Activated T-helper 2 cell treated with anti-CD3 and anti-CD28 coated beads, Interferon-gamma antibody, Interleukin-2, Interleukin-4, amounts not matched to agents 10 μg/mL and 5 μg/mL and 100 μg/mL, durations not matched to agents 14 hours and 24 hours and 36 hours (primary cell): Measurements from ENCODE around the gene THAP6. TPM values are rescaled to one million over a fixed set of nuclear protein-coding genes. Genes with fewer than 3 reads are reported as not detected.

Experiments
- DNase-seq: peaks from one replicate; pipeline ENCODE4 v3.0.0; 2021; ENCODE audit warnings: low spot score
- H3K27ac Mint-ChIP-seq: one replicate; pipeline ENCODE4 v1.8.0; 2021; ENCODE audit warnings: mixed read lengths
- H3K27me3 Mint-ChIP-seq: one replicate; pipeline ENCODE4 v1.8.0; 2021; ENCODE audit warnings: low read depth, mixed read lengths
- H3K36me3 Mint-ChIP-seq: one replicate; pipeline ENCODE4 v1.8.0; 2021; ENCODE audit warnings: low read depth, mixed read lengths
- H3K4me1 Mint-ChIP-seq: one replicate; pipeline ENCODE4 v1.8.0; 2021; ENCODE audit warnings: low read depth, mixed read lengths
- H3K4me3 Mint-ChIP-seq: one replicate; pipeline ENCODE4 v1.8.0; 2021; ENCODE audit warnings: low read depth, mild to moderate bottlenecking, moderate library complexity, mixed read lengths
- H3K9me3 Mint-ChIP-seq: one replicate; pipeline ENCODE4 v1.8.0; 2021; ENCODE audit warnings: mixed read lengths
- intact Hi-C: fragments of 100-400 bp; cut with micrococcal nuclease; formaldehyde crosslinking; loops from one replicate; pipeline ENCODE4 v1.15.1; 2023
- total RNA-seq: library from RNA; stranded (reverse); gene quantifications from 2 replicates; pipeline ENCODE4 v1.2.3, GENCODE V29; 2022

Gene THAP6
- total RNA-seq, result 17.6 and 18.4 TPM in 2 replicates

- H3K9me3 Mint-ChIP-seq, result no peaks in the 10 kb centered on the region
- peaks cover 35% of the 10 kb centered on the region for H3K4me1 Mint-ChIP-seq
- H3K36me3 Mint-ChIP-seq, result peaks cover 39% of the 10 kb centered on the region
- intact Hi-C loops, result loop anchor here (1.0 to 2.0 kb wide), 4 partner anchors 158 to 634 kb away; partner anchors contain the start of genes G3BP2, NAAA, NUP54 and USO1
- H3K27me3 Mint-ChIP-seq, result no peaks in the 10 kb centered on the region
- DNase-seq, result peak; percentile 91
- H3K4me3 Mint-ChIP-seq, result no peak within 1 kb of the TSS
- H3K27ac Mint-ChIP-seq, result peak within 1 kb of the TSS; percentile 98
These were observed at the start of gene THAP6, which contains the start of gene RCHY1 for GRCh38 chr4:75514131-75514948. TSS of gene THAP6 (plus strand) at chr4:75514473. CDS start at chr4:75515453, 980 bp downstream. TSS of gene RCHY1 (minus strand) at chr4:75514403. CDS start at chr4:75514286, 117 bp downstream.

DNA sequence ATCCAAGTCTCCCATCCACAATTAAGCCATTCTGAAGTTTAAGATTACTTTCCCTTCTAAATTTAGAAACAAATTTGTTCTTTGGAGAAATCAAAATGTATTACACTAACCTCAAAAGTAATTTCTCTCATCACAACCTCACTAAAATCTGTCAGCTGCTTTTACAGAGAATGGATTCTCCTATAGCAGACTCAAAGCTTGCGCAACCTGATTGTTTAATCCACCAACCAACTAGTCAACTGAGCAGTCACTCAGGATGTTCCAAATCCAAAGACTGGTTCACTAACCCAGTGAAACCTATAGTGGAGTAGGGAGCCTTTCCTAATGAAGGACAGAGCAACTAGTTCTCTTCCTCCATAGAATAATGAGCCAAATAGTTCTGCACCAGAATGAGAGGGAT is 44.4 kb upstream of the THAP6 start:
- Mint-ChIP-seq H3K4me3 (no peak overlapping the region), H3K27me3 (peaks cover 6% of the 10 kb centered on the region), H3K27ac (no peak overlapping the region), H3K36me3 (peaks cover 5% of the 10 kb centered on the region), H3K4me1 (no peaks in the 10 kb centered on the region), H3K9me3 (no peaks in the 10 kb centered on the region)
- intact Hi-C loops, result no loop called here
- no peak for DNase-seq

GRCh38 chr4:75470738-75471137 is 43.5 kb upstream of the THAP6 start:
- H3K4me3 Mint-ChIP-seq, result no peak overlapping the region
- no peak overlapping the region for H3K27ac Mint-ChIP-seq
- H3K4me1 Mint-ChIP-seq, result no peaks in the 10 kb centered on the region
- peaks cover under 1% of the 10 kb centered on the region for H3K27me3 Mint-ChIP-seq
- intact Hi-C loops, result no loop called here
- no peaks in the 10 kb centered on the region for H3K9me3 Mint-ChIP-seq
- peaks cover 8% of the 10 kb centered on the region for H3K36me3 Mint-ChIP-seq
- no peak for DNase-seq

- no peaks in the 10 kb centered on the region for H3K27me3 Mint-ChIP-seq
- no peak overlapping the region for H3K27ac Mint-ChIP-seq
- intact Hi-C loops, result no loop called here
- H3K9me3 Mint-ChIP-seq, result peaks cover 3% of the 10 kb centered on the region
- no peak overlapping the region for H3K4me3 Mint-ChIP-seq
- no peak for DNase-seq
- peaks cover 61% of the 10 kb centered on the region for H3K36me3 Mint-ChIP-seq
- H3K4me1 Mint-ChIP-seq, result no peaks in the 10 kb centered on the region
These were observed 37.1 kb upstream of the THAP6 start for GRCh38 chr4:75477201-75477600.

DNA sequence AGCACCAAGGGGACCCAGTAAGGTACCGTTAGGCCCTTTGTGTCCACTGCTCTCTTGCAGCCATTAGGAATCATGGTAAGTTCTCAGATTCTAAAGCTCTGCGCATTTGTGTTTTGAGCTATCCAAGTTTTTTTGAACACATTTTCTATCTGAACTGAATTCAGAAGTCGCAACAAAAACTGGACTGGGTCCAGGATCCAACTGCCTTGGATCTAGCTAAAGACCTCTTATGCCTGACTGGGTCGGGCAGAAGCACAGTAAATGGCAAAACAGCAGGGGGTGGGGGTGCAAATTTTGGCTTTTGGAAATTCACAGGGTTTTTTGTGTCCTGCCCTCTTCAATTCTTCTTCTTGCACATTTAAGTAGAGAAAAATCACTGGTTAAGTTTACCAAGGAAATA is 30.1 kb upstream of the THAP6 start:
- intact Hi-C loops, result no loop called here
- Mint-ChIP-seq H3K9me3 (no peaks in the 10 kb centered on the region), H3K27me3 (no peaks in the 10 kb centered on the region), H3K4me3 (no peak overlapping the region), H3K36me3 (peaks cover 48% of the 10 kb centered on the region), H3K4me1 (no peaks in the 10 kb centered on the region), H3K27ac (no peak overlapping the region)
- DNase-seq, result no peak

DNA sequence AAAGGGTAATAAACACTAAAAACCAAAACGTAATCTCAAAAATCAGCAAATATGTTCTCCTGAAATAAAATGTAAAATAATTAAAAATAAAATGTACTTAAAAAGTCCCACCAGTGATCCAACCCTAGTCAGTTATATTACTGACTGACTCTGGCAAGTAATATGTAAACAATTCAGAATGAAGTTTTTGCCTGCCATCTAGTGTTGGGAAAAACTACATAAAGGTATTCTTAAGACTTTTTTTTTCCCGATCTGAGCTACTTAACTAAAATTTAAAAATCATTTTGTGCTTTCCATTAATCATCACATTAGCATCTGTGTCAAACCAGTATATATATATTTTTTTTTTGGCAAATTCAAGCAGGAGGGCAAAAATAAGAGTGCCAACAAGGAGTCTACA is 24.1 kb upstream of the THAP6 start:
- H3K4me1 Mint-ChIP-seq, result peaks cover 2% of the 10 kb centered on the region
- peaks cover 32% of the 10 kb centered on the region for H3K36me3 Mint-ChIP-seq
- no peak for DNase-seq
- no peak overlapping the region for H3K27ac Mint-ChIP-seq
- intact Hi-C loops, result no loop called here
- H3K9me3 Mint-ChIP-seq, result no peaks in the 10 kb centered on the region
- no peak overlapping the region for H3K4me3 Mint-ChIP-seq
- no peaks in the 10 kb centered on the region for H3K27me3 Mint-ChIP-seq

DNA sequence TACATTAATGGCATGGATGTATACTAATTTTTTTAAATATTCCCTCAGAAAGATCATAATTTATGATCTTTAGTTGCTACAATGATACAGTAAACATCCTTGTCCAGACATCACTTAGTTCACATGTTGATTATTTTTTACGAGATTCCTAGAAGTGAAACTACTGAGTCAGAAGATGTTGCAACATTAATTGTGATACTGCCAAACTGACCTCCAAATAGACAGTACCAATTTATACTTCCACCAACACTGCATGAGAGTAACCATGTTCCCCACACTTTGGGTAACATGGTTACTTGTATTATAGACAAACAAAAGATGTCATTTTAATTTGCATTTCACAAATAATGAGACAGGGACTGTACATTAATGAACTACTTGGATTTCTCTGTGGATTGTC is 19.7 kb upstream of the THAP6 start:
- H3K27me3 Mint-ChIP-seq, result no peaks in the 10 kb centered on the region
- peaks cover 67% of the 10 kb centered on the region for H3K36me3 Mint-ChIP-seq
- intact Hi-C loops, result no loop called here
- peaks cover 8% of the 10 kb centered on the region for H3K9me3 Mint-ChIP-seq
- no peak overlapping the region for H3K4me3 Mint-ChIP-seq
- H3K4me1 Mint-ChIP-seq, result peaks cover 17% of the 10 kb centered on the region
- H3K27ac Mint-ChIP-seq, result no peak overlapping the region
- no peak for DNase-seq

GRCh38 chr4:75495476-75495875 is 18.8 kb upstream of the THAP6 start:
- Mint-ChIP-seq H3K27ac (no peak overlapping the region), H3K36me3 (peaks cover 66% of the 10 kb centered on the region)

GRCh38 chr4:75496406-75496805 is 17.9 kb upstream of the THAP6 start:
- DNase-seq, result no peak
- Mint-ChIP-seq H3K4me3 (no peak overlapping the region), H3K36me3 (peaks cover 66% of the 10 kb centered on the region), H3K9me3 (peaks cover 12% of the 10 kb centered on the region), H3K4me1 (peaks cover 17% of the 10 kb centered on the region), H3K27ac (no peak overlapping the region), H3K27me3 (no peaks in the 10 kb centered on the region)
- intact Hi-C loops, result no loop called here

More at GRCh38 chr4:75495476-75495875, 18.8 kb upstream of the THAP6 start:
- DNase-seq, result no peak
- Mint-ChIP-seq H3K27me3 (no peaks in the 10 kb centered on the region), H3K9me3 (peaks cover 12% of the 10 kb centered on the region), H3K4me1 (peaks cover 17% of the 10 kb centered on the region), H3K4me3 (no peak overlapping the region)
- intact Hi-C loops, result no loop called here

DNA sequence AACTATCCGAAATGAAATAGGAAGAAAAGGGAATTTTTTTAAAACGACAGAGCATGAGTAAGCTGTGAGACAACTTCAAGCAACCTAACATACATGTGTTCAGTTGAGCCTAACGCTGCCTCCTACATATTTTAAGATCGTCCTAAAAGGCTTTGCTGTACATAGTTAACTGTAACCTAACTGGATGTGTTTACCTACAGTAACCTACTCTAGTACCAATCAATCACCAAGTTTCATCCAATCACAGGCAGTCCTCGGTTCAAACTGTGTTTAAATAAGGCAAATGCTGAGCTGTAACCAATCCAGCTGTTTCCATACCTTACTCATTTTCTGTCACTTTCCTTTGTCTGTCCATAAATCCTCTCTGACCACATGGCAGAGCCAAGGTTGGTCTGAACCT is 17.1 kb upstream of the THAP6 start:
- Mint-ChIP-seq H3K4me3 (no peak overlapping the region), H3K36me3 (peaks cover 64% of the 10 kb centered on the region), H3K4me1 (peaks cover 17% of the 10 kb centered on the region), H3K9me3 (peaks cover 12% of the 10 kb centered on the region), H3K27me3 (no peaks in the 10 kb centered on the region), H3K27ac (no peak overlapping the region)
- no peak for DNase-seq
- intact Hi-C loops, result no loop called here

- H3K27me3 Mint-ChIP-seq, result no peaks in the 10 kb centered on the region
- intact Hi-C loops, result no loop called here
- no peak overlapping the region for H3K4me3 Mint-ChIP-seq
These were observed 16.2 kb upstream of the THAP6 start for GRCh38 chr4:75498041-75498440.

DNA sequence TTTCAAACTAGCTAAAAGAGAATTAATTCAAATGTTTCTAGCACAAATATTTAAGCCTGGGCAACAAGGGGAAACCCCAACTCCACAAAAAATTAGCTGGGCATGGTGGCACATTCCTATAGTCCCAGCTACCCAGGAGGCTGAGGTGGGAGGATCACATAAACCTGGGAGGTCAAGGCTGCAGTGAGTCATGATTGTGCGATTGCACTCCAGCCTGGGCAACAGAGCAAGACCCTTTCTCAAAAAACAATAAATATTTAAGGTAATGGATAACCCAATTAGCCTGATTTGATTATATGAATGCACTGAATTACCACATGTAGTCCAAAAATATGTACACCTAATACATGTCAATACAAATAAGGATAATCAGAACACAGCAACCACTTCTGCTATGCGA is 14.4 kb upstream of the THAP6 start:
- intact Hi-C loops, result no loop called here
- Mint-ChIP-seq H3K27ac (no peak overlapping the region), H3K4me1 (peaks cover 15% of the 10 kb centered on the region), H3K9me3 (peaks cover 12% of the 10 kb centered on the region), H3K27me3 (no peaks in the 10 kb centered on the region), H3K4me3 (no peak overlapping the region), H3K36me3 (peaks cover 74% of the 10 kb centered on the region)
- DNase-seq, result no peak

More at GRCh38 chr4:75498041-75498440, 16.2 kb upstream of the THAP6 start:
- DNase-seq, result no peak
- H3K36me3 Mint-ChIP-seq, result peaks cover 67% of the 10 kb centered on the region
- peaks cover 17% of the 10 kb centered on the region for H3K4me1 Mint-ChIP-seq
- H3K27ac Mint-ChIP-seq, result no peak overlapping the region
- H3K9me3 Mint-ChIP-seq, result peaks cover 12% of the 10 kb centered on the region

DNA sequence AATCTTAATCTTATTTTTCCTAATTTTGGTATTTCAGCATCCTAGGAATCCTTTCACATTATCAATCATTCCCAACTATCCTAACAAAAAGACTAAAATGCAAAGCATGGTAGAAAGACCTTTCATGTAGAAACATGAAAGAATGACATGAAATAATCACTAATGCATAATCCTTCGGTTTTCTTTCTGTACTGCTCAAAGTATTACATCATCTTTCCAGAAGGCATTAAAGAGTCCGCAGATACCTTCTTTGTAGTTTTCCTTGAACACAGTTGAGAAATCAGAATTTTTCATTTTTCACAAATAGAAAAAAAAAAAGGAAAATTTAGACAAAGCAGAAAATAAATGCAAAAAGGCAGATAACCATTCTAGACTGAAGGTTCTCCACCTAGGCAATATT is 11.6 kb upstream of the THAP6 start:
- no peak for DNase-seq
- Mint-ChIP-seq H3K27me3 (no peaks in the 10 kb centered on the region), H3K4me1 (peaks cover 14% of the 10 kb centered on the region), H3K36me3 (peaks cover 78% of the 10 kb centered on the region), H3K27ac (no peak overlapping the region), H3K9me3 (peaks cover 12% of the 10 kb centered on the region), H3K4me3 (no peak overlapping the region)
- intact Hi-C loops, result no loop called here
